GM21619 (cell line): ENCODE measurements around the gene ISOC2.
A peak's percentile ranks its signal among the peaks of the same experiment; 100 is the strongest.

Experiments used
- ATAC-seq: cut with Tn5 transposase; IDR thresholded peaks from one replicate; pipeline ENCODE4 v1.9.1; 2021; ENCODE audit not compliant: unreplicated experiment

The ISOC2 gene

DNA sequence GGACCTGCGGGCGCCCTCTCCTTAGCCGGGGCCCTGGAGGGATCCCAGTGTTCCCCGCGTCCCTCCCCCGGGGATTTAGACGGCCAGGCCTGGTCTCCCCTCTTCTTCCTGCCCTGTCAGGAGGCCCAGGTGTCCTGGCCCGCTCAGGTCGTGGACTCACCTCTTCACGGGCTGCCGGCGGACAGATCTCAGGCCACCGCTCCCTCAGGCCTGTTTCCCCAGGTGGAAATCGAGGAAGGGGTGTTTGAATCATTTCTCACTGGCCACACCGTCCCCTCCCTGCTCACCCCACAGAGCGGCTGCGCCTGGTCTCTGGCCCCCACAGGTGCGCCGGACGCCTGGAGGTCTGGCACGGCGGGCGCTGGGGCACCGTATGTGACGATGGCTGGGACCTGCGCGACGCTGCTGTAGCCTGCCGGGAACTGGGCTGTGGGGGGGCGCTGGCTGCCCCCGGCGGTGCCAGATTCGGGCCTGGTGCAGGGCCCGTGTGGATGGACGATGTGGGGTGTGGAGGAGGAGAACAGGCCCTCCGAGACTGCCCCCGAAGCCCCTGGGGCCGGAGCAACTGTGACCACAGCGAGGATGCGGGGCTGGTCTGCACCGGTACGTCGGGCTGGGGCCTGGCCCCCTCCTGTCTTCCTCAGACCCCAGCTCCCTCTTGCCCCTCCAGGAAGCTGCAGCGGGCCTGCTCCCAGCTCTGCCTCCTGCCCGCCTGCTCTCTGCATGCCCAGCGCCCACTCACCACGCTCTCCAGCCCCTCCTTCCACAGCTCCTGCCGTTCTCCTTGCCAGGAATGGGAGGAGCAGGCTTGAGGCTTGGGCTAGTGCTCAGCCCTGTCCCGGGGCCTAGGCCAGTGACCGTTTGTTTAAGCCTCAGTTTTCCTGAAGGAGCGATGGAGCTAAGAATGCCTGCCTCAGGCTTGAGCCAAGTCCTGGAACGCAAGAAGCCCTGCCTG lies 29.3 kb upstream of the ISOC2 start:
- no peak for ATAC-seq

DNA sequence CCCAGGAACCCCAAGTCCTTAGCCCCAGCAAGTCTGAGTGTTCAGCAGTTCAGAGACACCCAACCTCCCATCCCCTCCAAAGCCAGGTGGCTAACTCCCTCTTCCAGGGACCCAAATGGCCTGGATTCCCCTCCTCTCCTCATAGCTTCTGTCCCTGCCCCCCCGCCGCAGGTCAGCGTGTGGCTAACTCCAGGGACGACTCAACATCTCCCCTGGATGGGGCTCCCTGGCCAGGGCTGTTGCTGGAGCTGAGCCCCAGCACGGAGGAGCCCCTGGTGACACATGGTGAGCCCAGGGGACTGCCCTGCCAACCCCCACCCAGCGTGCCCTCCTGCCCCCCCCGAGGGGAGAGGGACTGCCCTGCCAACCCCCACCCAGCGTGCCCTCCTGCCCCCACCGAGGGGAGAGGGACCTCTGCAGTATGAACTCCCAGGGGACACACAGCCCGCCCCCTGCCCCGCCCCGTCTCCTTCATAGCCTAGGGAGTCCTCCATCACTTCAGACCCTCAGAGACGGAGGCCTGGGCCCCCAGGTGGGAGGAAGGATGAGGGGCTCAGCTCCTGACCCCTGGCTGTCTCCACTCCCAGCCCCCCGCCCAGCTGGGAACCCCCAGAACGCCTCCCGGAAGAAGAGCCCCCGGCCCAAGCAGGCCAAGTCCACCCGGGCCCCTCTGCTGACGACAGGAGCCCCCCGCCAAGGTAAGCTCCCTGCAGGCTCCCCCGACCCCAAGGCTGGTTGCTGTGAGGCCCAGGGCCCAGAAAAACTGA lies 28.5 kb upstream of the ISOC2 start:
- no peak for ATAC-seq

- ATAC-seq, result no peak
Observed at GRCh38 chr19:55488986-55489710, 27.7 kb upstream of the ISOC2 start.

DNA sequence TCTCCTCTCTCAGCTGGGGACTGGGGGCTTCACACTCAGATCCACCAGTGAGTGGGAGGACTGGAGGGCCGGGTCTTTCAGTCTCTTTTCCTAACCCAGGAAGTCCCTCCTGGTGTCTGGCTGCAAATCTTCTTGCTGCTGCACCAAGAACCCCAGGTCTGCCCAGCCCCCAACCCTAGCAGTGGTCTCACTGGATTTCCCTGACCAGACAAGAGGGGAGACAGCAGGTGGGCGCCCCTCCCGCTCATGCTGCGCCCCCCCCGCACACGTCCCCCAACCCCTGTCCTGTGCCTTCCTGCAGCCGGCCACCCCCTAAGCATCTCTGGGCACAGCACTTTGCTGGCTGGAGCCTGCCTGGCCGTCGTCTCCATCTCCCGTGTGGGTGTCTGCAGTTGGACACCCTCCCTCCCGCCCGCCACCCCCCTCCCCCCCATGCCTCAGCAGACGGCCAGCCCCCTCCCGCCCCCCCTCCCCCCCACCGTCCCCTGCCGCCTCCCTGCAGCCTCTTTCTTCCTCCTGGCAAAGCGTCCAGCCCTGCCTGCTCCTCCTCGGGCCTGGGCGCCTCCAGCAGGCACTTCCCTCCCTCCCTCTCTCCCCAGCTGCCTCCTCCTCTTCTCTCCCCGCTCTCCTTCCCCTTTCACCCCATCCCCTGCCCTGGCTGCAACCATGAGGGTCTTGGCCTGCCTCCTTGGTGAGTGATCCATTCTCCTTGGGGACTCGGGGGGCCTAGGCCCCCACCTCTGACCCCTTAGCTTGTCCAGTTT lies 26.7 kb upstream of the ISOC2 start, which contains the start of gene SSC5D:
TSS of gene SSC5D (plus strand) at position 513 of the 764 bp plus-strand sequence. CDS start at position 667, 154 bp downstream.
- ATAC-seq, result no peak

DNA sequence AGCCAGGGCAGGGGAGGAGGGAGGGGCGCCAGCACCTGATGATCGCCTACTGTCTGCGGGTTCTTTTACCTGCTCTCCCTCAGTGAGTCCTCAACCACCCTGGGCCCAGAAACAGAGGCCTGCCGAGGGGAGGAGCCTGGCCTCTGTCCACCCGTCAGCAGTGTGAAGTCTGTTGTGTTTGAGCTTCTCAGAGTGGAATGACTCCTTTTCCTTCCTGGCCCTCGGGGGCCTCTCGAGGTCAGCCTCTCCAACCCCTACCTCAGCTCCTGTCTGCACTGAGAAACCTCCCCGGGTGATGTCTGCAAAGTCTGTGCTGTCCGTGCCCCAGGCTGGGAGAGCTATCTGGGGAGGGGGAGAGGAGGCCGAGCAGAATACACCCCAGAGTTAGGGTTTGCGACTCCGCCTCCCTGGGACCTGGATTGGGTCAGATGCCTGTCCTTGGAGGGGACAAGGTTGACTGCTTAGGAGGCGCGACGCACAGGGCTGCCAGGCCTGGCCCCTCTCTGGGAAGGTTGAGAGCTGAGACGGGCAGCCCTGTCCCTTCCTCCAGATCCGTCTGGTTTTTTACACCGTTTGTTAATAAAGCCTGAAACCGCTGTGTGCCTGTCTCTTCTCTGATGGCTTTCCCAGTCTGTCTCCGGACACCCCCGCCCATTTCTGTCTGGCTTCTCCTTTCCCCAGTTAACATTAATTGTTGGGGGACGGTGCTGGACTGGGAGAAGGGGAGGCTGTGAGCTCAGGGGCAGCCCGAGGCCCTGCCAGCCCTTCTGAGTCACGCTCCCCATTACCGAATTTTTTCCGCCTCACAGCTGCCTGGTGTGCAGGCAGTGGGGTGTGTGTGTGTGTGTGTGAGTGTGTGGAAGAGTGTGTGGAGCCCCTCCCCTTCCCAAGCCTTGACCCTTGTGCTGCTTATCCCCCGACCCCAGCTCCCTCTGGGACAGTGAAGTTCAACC lies 25.8 kb upstream of the ISOC2 start:
- ATAC-seq, result no peak

DNA sequence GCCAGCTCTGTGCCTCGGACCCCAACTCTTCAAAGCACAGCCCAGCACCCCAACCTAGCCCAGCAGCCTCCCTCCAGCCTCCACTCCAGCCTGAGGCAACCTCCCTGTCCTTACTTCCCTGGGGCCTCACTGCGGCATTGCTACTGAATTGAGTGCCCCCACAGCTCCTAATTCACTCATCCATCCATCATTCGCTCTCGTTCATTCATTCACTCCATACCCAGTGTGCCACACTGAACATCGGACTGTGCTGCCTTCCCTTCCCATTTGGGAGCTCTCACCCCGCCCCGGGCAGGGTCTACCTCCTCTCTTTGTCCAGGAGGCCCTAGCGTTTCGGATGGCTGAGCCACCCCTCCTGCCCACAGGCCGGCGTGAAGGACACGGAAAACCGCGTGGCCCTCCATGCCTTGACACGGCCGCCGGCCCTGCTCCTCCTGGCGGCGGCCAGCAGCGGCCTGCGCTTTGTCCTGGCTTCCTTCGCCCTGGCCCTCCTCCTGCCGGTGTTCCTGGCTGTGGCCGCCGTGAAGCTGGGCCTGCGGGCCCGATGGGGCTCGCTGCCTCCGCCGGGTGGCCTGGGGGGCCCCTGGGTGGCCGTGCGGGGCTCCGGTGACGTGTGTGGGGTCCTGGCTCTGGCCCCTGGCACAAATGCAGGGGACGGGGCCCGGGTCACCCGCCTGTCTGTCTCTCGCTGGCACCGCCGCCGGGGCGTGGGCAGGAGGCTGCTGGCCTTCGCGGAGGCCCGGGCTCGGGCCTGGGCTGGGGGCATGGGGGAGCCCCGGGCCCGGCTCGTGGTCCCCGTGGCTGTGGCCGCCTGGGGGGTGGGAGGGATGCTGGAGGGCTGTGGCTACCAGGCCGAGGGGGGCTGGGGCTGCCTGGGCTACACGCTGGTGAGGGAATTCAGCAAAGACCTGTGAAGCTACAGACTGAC lies 24.9 kb upstream of the ISOC2 start:
- ATAC-seq, result no peak

DNA sequence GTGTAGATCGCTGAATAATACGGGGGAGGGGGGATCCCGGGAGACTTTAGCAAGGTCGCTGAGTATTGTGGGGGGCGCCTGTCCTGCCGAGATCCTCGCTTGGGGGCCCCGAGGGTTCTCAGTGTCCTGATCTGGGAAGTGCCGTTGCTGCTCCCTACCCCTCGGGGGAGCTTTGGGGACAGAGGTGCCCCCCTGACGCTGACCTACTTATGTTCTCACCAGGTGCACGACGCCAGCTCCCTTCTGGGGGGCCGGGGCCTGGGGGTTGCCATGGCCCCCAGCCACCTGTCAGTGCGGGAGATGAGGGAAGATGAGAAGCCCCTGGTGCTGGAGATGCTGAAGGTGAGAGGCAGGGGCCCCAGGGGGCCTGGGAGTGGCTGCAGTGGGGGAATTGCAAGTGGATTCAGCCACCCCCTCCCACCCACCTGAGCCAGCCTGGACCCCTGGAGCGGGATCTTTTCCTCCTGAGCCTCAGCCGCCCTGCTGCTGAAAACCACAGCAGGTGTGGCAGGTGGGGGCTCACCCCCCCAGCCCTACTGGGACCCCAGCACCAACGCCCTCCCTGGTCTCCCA lies 24.1 kb upstream of the ISOC2 start:
- ATAC-seq, result no peak

GRCh38 chr19:55484593-55485438 lies 23.4 kb upstream of the ISOC2 start, which contains the start of gene NAT14:
TSS of gene NAT14 (plus strand) at chr19:55485188. CDS start at chr19:55485709, 521 bp downstream.
- ATAC-seq, result peak; percentile 66

GRCh38 chr19:55483706-55484592 lies 22.5 kb upstream of the ISOC2 start:
- no peak for ATAC-seq

DNA sequence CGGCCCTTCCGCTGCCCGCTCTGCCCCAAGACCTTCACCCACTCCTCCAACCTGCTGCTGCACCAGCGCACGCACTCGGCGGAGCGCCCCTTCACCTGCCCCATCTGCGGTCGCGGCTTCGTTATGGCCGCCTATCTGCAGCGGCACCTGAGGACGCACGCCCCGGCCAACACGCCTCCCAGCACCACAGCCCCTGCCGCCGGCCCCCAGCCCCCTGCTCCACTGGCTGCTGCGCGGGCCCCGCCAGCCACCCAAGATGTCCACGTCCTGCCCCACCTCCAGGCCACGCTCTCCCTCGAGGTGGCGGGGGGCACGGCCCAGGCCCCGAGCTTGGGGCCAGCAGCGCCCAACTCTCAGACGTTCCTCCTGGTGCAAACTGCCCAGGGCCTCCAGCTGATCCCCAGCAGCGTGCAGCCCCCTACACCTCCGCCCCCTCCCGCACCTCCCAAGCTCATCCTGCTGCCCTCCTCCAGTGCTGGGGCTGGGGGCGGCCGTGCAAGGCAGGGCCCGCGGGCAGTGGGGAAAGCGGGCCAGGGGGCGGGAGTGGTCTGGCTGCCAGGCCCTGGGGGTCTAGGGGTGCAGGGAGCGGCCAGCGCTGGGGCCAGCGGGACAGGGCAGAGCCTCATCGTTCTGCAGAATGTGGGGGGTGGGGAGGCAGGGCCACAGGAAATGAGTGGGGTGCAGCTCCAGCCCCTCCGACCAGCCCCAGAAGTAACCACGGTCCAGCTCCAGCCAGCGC lies 21.7 kb upstream of the ISOC2 start:
- no peak for ATAC-seq

GRCh38 chr19:55482156-55482961 lies 20.9 kb upstream of the ISOC2 start:
- ATAC-seq, result no peak

- no peak for ATAC-seq
Observed at GRCh38 chr19:55481794-55482155, 20.3 kb upstream of the ISOC2 start.

GRCh38 chr19:55481148-55481793 lies 19.8 kb upstream of the ISOC2 start:
- no peak for ATAC-seq
